ENCODE results near the gene PRPF6.

Gene PRPF6

GRCh38 chr20:63945921-63946920 lies 34.7 kb upstream of the PRPF6 start:
- no peak for DNase-seq

DNA sequence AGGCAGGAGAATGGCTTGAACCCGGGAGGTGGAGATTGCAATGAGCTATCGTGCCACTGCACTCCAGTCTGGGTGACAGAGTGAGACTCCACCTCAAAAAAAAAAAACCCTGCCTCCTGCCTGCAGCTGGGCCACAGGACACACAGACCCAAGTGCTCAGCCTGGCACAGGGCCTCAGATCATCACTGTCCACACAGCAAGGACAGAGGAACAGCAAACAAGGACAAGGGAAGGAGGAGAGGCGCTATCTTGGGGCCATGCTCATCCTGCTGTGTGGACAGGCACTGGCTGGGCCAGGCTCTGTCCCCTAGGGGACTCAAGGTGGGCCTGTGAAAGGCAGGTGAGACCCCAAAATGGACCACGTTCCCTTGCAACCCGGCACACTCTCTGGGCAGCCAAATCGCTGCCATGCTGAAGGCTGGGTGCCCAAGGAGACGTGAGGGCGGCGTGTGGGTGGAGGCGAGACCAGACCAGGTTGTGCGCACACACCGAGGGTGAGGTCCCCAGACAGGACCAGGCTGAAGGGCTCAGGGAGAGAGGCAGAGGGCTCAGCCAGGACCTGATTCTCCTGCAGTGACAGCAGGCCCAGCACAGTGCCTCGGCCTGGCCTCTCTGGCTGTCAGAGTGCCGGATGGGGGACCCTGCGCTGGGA lies 33.8 kb upstream of the PRPF6 start:
- no peak for DNase-seq

DNA sequence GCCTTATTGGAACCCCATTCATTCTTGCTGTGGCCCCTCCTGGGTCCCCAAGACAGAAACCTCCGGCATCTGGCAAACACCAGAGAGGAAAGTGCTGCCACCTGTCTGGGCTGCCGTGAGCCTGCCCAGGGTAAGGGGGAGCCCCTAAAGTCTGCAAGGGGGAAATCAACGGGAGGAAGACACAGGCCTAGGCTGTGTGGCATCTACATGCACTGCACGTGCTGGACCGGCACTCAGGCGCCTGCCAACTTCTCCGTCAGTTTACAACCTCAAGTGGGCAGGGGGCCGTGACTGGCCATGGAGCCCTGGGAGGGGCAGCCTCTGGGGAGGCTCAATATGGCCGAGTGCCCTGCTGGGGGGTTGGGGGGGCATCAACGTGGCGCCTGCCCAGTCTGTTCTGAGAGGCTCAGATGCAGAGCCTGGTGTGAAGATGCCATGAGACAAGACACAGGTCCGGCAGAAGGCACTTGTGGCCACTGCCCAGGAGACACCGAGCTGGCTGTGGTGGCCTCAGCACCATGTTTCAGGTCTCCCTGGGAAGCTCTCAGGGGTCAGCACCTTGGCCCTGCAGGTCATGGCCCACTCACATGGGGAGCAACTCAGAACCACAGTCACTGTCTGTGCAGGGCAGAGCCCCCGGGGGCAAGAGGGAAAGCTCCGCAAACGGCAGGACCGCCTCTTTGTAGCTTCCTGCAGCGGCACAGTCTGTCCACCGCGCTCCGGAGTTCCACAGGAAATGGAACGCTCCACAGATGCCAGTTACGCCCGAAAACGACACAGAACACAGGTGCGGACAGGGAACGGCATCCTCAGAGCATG lies 33.1 kb upstream of the PRPF6 start:
- DNase-seq = peak; percentile 38

DNA sequence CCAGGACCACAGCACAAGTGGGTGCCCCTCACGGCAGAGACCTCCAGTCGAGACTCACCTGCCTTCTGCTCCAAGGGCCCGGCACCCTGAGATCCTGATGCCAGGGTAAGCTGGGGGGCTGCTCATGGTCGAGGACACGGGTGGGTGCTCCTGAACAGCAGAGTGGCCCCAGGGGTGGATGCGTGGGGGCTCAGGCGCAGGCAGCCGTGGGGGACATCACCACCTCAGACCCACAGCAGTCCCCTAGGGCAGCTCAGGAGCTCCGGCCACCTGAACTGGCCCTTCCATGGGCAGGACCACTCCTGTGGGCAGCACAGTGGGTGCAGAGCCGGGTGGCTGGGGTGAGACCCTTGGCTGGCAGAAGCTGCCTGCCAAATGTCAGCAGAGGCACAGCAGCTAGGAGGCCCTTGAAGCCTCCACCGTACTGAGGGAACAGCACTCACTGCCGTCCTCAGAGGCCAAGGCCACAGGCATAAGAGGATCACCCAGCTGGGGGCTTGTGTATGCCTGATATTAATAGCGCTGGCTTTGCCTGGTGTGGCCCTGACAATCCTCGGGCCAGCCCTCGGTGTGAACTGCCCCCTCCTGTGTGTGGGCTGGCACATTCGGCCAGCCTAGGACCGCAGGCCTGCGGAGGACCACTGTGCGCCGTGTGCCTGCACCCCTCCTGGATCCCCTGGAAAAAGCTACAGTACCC lies 30.1 kb upstream of the PRPF6 start:
- no peak for DNase-seq

GRCh38 chr20:63951398-63952209 lies 29.3 kb upstream of the PRPF6 start:
- DNase-seq = peak; percentile 18

- DNase-seq = no peak
Measured at GRCh38 chr20:63952210-63952535, 28.8 kb upstream of the PRPF6 start.

DNA sequence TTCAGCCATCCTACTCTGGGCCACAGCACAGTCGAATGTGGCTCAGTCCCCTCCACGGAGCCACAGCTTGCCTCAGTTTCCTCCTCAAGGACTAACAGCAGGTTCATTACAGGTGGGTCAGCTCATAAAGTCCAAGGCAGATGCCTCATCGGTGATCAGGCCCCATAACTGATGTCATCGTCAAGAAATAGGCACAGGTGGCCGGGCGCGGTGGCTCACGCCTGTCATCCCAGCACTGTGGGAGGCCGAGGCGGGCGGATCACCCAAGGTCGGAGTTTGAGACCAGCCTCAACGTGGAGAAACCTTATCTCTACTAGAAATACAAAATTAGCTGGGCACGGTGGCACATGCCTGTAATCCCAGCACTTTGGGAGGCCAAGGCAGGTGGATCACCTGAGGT lies 28.2 kb upstream of the PRPF6 start:
- DNase-seq = no peak

- DNase-seq = no peak
Measured at GRCh38 chr20:63953764-63954429, 27.0 kb upstream of the PRPF6 start.

DNA sequence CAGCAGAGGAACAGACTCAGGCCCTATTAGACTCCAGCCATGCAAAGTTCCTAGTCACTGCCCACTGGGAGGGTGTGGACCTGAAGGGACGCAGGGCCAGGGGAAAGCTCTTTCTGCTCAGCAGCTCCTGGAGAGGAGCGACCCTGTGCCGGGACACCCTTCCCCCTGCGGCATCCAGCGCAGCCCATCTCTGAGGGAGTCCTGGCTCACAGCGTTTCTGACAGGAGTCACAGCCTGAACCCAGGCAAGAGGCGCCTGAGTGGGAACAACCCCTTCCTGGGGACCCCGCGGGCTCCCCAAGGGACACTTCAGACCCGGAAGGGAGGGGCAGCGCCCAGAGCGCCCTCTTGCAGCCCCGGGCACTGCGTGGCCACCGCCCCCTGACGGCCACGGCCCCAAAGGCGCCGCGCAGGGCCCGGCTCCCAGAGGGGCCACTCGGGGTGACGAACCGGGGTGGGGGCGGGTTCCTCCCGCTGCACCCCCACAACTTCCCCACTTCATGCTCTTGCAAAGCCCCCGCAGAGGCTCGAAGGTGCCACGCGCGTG lies 25.6 kb upstream of the PRPF6 start:
- DNase-seq = peak; percentile 46

DNA sequence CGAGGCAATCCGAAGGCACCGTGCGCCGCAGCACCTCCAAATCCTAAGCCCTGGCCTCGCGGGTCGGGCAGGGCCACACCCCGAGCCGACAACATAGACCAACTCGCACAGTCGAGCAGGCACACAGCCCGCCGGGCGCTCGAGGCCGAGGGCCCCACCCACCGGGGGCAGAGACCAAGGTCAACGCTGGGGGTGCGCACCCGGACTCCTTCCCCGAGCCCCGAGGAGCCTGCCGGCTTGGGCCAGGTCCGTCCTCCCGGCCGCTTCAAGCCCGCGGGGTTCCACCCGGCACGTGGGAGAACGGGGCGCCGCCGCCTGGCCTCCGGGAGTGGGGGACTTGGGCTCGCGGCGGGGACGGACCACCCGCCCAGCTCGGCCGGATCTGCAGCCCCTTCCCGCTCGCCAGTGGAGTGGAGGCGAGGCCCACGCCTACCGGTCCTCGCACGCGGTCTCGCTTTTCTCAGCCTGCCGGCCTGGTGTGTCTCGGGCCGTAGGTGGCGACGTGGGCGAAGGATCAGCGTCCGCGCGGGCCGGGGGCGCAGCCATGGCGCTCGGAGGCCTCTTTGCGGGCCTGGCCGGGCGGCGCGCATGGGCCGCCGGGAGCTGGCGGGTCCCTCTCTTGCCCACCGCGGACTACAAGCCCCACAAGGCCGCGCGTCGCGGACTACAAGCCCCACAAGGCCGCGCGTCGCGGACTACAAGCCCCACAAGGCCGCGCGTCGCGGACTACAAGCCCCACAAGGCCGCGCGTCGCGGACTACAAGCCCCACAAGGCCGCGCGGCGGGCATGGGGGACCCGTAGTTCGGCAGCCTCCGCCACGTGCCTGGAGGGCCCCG lies 24.9 kb upstream of the PRPF6 start, which contains the start of gene UCKL1:
UCKL1 (minus strand) TSS at position 590 of the 837 bp plus-strand sequence; CDS start at position 546, 44 bp downstream.
- peak; percentile 86 for DNase-seq

- no peak for DNase-seq
Measured at GRCh38 chr20:63956664-63957003, 24.3 kb upstream of the PRPF6 start.

GRCh38 chr20:63957004-63957689 lies 23.8 kb upstream of the PRPF6 start:
- peak; percentile 49 for DNase-seq

GRCh38 chr20:63957690-63958441 lies 23.1 kb upstream of the PRPF6 start:
- DNase-seq = no peak

GRCh38 chr20:63958471-63958870 lies 22.5 kb upstream of the PRPF6 start:
- DNase-seq = no peak

- no peak for DNase-seq
Measured at GRCh38 chr20:63958964-63959698, 21.8 kb upstream of the PRPF6 start.

- DNase-seq = no peak
Measured at GRCh38 chr20:63959699-63960075, 21.2 kb upstream of the PRPF6 start.
